Caco-2 (cell line): ENCODE data around the gene ASTE1. TPM values are rescaled to one million over a fixed set of nuclear protein-coding genes. Genes with fewer than 3 reads are reported as not detected.

Experiments
- BruUV-seq: library from RNA; stranded (reverse); fragments of 400-500 nt; replicated peaks from 2 replicates; lab custom pipeline; 2021; lab: Mats Ljungman, UMichigan
- CTCF ChIA-PET: fragments of 300-600 bp; sonication (Branson Sonifier 250); formaldehyde crosslinking; loops from one replicate; lab custom pipeline; 2022; ENCODE audit warnings: antibody characterized with exemption; lab: Charles Lee
- POLR2A ChIA-PET: fragments of 300-600 bp; sonication (Branson Sonifier 250); formaldehyde crosslinking; loops from one replicate; lab custom pipeline; 2022; ENCODE audit warnings: antibody characterized with exemption; lab: Charles Lee
- DNase-seq, 2 experiments: peaks; one replicate each; pipeline versions ENCODE4 v3.0.0 to v3.0.0-alpha.2; 2020 to 2022
- H3K27me3 ChIP-seq: replicated peaks from 2 replicates; pipeline ENCODE4 v1.6.0; 2011; ENCODE audit warnings: low read length; ENCODE audit not compliant: control insufficient read depth, insufficient read depth
- H3K36me3 ChIP-seq: 2 replicates; pipeline ENCODE4 v1.5.1; 2011; ENCODE audit warnings: low read length; ENCODE audit not compliant: control insufficient read depth, insufficient read depth
- H3K4me1 ChIP-seq: fragments of 250-450 bp; sonication (Bioruptor Pico); 2 replicates; pipeline ENCODE4 v1.5.1; 2020; ENCODE audit warnings: mild to moderate bottlenecking
- H3K4me3 ChIP-seq: 2 replicates; pipeline ENCODE4 v1.5.1; 2011; ENCODE audit warnings: low read depth, mild to moderate bottlenecking, control low read depth, low read length
- H3K9me3 ChIP-seq: fragments of 250-450 bp; sonication (Bioruptor Pico); 2 replicates; pipeline ENCODE4 v1.5.1; 2020; ENCODE audit warnings: mild to moderate bottlenecking, moderate library complexity
- H3K27ac Mint-ChIP-seq: one replicate; pipeline ENCODE4 v1.8.0; 2022; ENCODE audit warnings: mixed read lengths; ENCODE audit not compliant: unreplicated experiment
- H3K27me3 Mint-ChIP-seq: one replicate; pipeline ENCODE4 v1.8.0; 2022; ENCODE audit warnings: mixed read lengths; ENCODE audit not compliant: insufficient read depth, unreplicated experiment
- H3K36me3 Mint-ChIP-seq: one replicate; pipeline ENCODE4 v1.8.0; 2022; ENCODE audit warnings: mild to moderate bottlenecking, mixed read lengths; ENCODE audit not compliant: insufficient read depth, unreplicated experiment
- H3K4me1 Mint-ChIP-seq: one replicate; pipeline ENCODE4 v1.8.0; 2022; ENCODE audit warnings: low read depth, mixed read lengths; ENCODE audit not compliant: unreplicated experiment
- H3K4me3 Mint-ChIP-seq: one replicate; pipeline ENCODE4 v1.8.0; 2022; ENCODE audit warnings: mild to moderate bottlenecking, moderate library complexity, mixed read lengths; ENCODE audit not compliant: unreplicated experiment
- H3K9me3 Mint-ChIP-seq: one replicate; pipeline ENCODE4 v1.8.0; 2022; ENCODE audit warnings: mixed read lengths; ENCODE audit not compliant: unreplicated experiment
- CTCF ChIP-seq, 2 experiments: fragments of 200-600 bp in 1 of 2; IDR thresholded peaks; 1 replicate in 1 of 2; 2 replicates in 1 of 2; pipeline versions ENCODE4 v1.5.1 to v1.8.0; 2011 to 2022; ENCODE audit warnings: antibody characterized with exemption in 1 of 2, control low read depth in 1 of 2, inconsistent platforms in 1 of 2, low read depth in 1 of 2, low read length in 1 of 2, mild to moderate bottlenecking in 1 of 2, moderate library complexity in 1 of 2; ENCODE audit not compliant: insufficient read depth in 1 of 2, severe bottlenecking in 1 of 2, unreplicated experiment in 1 of 2
- intact Hi-C: fragments of 100-400 bp; cut with micrococcal nuclease; formaldehyde crosslinking; loops from one replicate; pipeline ENCODE4 v1.10.0; 2022; ENCODE audit not compliant: unreplicated experiment
- total RNA-seq: library from RNA; stranded (reverse); gene quantifications from 2 replicates; pipeline ENCODE4 v1.2.3, GENCODE V29; 2022

Gene ASTE1
- total RNA-seq, 1 experiment from 2014 or later, result 11.0 TPM

GRCh38 chr3:131004603-131005002, 22.0 kb downstream of the ASTE1 start:
- no peaks in the 10 kb centered on the region for H3K27me3 Mint-ChIP-seq
- H3K36me3 Mint-ChIP-seq, result peaks cover 31% of the 10 kb centered on the region
- H3K4me3 Mint-ChIP-seq, result no peak overlapping the region
- no TSS peak for BruUV-seq
- H3K9me3 Mint-ChIP-seq, result no peaks in the 10 kb centered on the region
- CTCF ChIA-PET, result no interaction called here
- H3K4me1 Mint-ChIP-seq, result no peaks in the 10 kb centered on the region
- TF ChIP-seq CTCF (IDR thresholded peaks at IDR 0.05; ENCODE audit: insufficient read depth in 1 of 2, low read depth in 1 of 2, low read length in 1 of 2, severe bottlenecking in 1 of 2, unreplicated experiment in 1 of 2), result no peak
- Histone ChIP-seq H3K4me3 (no peak overlapping the region), H3K9me3 (no peaks in the 10 kb centered on the region), H3K36me3 (no peaks in the 10 kb centered on the region; the same call in 1 of the 2 replicates), H3K27me3 (no peaks in the 10 kb centered on the region), H3K4me1 (no peaks in the 10 kb centered on the region)
- DNase-seq, result no peak
- no peak overlapping the region for H3K27ac Mint-ChIP-seq
- POLR2A ChIA-PET, result no interaction called here
- intact Hi-C loops, result no loop called here

- Histone ChIP-seq H3K4me3 (no peak overlapping the region), H3K9me3 (no peaks in the 10 kb centered on the region), H3K4me1 (no peaks in the 10 kb centered on the region), H3K27me3 (no peaks in the 10 kb centered on the region), H3K36me3 (no peaks in the 10 kb centered on the region; the same call in 1 of the 2 replicates)
- H3K36me3 Mint-ChIP-seq, result peaks cover 31% of the 10 kb centered on the region
- H3K4me3 Mint-ChIP-seq, result no peak overlapping the region
- no TSS peak for BruUV-seq
- ChIA-PET POLR2A (no interaction called here), CTCF (no interaction called here)
- no peak for DNase-seq
- TF ChIP-seq CTCF (IDR thresholded peaks at IDR 0.05; ENCODE audit: insufficient read depth in 1 of 2, low read depth in 1 of 2, low read length in 1 of 2, severe bottlenecking in 1 of 2, unreplicated experiment in 1 of 2), result no peak
- H3K27me3 Mint-ChIP-seq, result no peaks in the 10 kb centered on the region
- no peaks in the 10 kb centered on the region for H3K4me1 Mint-ChIP-seq
- intact Hi-C loops, result no loop called here
- H3K27ac Mint-ChIP-seq, result no peak overlapping the region
- no peaks in the 10 kb centered on the region for H3K9me3 Mint-ChIP-seq
Observed at GRCh38 chr3:131001071-131001470, 25.6 kb downstream of the ASTE1 start.

- H3K36me3 ChIP-seq, result no peaks in the 10 kb centered on the region
- POLR2A ChIA-PET, result no interaction called here
- no peak overlapping the region for H3K27ac Mint-ChIP-seq
Observed at GRCh38 chr3:130997289-130997688, 29.3 kb downstream of the ASTE1 start.

More at GRCh38 chr3:130997289-130997688, 29.3 kb downstream of the ASTE1 start:
- Mint-ChIP-seq H3K27me3 (no peaks in the 10 kb centered on the region), H3K36me3 (peaks cover 21% of the 10 kb centered on the region), H3K9me3 (no peaks in the 10 kb centered on the region), H3K4me1 (no peaks in the 10 kb centered on the region), H3K4me3 (no peak overlapping the region)
- Histone ChIP-seq H3K27me3 (no peaks in the 10 kb centered on the region), H3K4me3 (no peak overlapping the region), H3K9me3 (no peaks in the 10 kb centered on the region), H3K4me1 (no peaks in the 10 kb centered on the region)
- CTCF ChIA-PET, result no interaction called here
- no peak for TF ChIP-seq CTCF (IDR thresholded peaks at IDR 0.05; ENCODE audit: insufficient read depth in 1 of 2, low read depth in 1 of 2, low read length in 1 of 2, severe bottlenecking in 1 of 2, unreplicated experiment in 1 of 2)
- no peak for DNase-seq
- no TSS peak for BruUV-seq
- intact Hi-C loops, result no loop called here
